ENCODE measurements around the gene CTIF.

- no peak for TF ChIP-seq CTCF (IDR thresholded peaks at IDR 0.05)
- TF ChIP-seq POLR2A (IDR thresholded peaks at IDR 0.05), result no peak
- no peak for TF ChIP-seq POLR2AphosphoS5 (IDR thresholded peaks at IDR 0.05; ENCODE audit: insufficient read depth in 1 of 2, low read depth in 1 of 2)
Measured at GRCh38 chr18:48891721-48892120, 352.9 kb downstream of the CTIF start.
